H1 (cell line): ENCODE data around the gene TCAP. TPM values are rescaled to one million over a fixed set of nuclear protein-coding genes. Genes with fewer than 3 reads are reported as not detected.

Experiments
- CTCF ChIA-PET: fragments of 300-600 bp; sonication (Branson Sonifier 250); formaldehyde crosslinking; loops from one replicate; lab custom pipeline; 2021; ENCODE audit not compliant: partially characterized antibody; lab: Charles Lee
- POLR2A ChIA-PET: fragments of 300-600 bp; sonication (Branson Sonifier 250); formaldehyde crosslinking; loops from one replicate; lab custom pipeline; 2021; ENCODE audit warnings: inconsistent platforms; ENCODE audit not compliant: partially characterized antibody; lab: Charles Lee
- DNase-seq, 2 experiments: peaks; one replicate each; pipeline versions ENCODE4 v3.0.0 to v3.0.0-alpha.2; 2010 to 2022; ENCODE audit warnings: low spot score in 2 of 2, low read depth in 1 of 2, mixed read lengths in 1 of 2
- FAIRE-seq: peaks from 2 replicates; lab custom pipeline; 2011; peaks lifted over from hg19 to GRCh38; lab: Jason Lieb, UNC
- H2AFZ ChIP-seq: 2 replicates; pipeline ENCODE4 v1.8.1; 2012; ENCODE audit warnings: low read length, inconsistent platforms
- H2AK5ac ChIP-seq: 2 replicates; pipeline ENCODE4 v1.6.1; 2013; ENCODE audit warnings: low read depth, low read length
- H2BK120ac ChIP-seq: replicated peaks from 2 replicates; pipeline ENCODE3; 2013; ENCODE audit warnings: low read depth, low read length, inconsistent platforms
- H2BK12ac ChIP-seq: 2 replicates; pipeline ENCODE4 v1.6.1; 2013; ENCODE audit warnings: low read depth, low read length
- H2BK15ac ChIP-seq: 2 replicates; pipeline ENCODE4 v1.6.1; 2013; ENCODE audit warnings: low read length
- H2BK20ac ChIP-seq: 2 replicates; pipeline ENCODE4 v1.6.1; 2013; ENCODE audit warnings: low read length
- H2BK5ac ChIP-seq: 2 replicates; pipeline ENCODE4 v1.6.1; 2013; ENCODE audit warnings: low read depth, low read length
- H3K14ac ChIP-seq: 2 replicates; pipeline ENCODE4 v1.6.1; 2013; ENCODE audit warnings: inconsistent platforms; ENCODE audit not compliant: insufficient read length
- H3K18ac ChIP-seq: 2 replicates; pipeline ENCODE4 v1.6.1; 2013; ENCODE audit warnings: low read length; ENCODE audit errors: extremely low read depth
- H3K23ac ChIP-seq: 2 replicates; pipeline ENCODE4 v1.6.1; 2013; ENCODE audit warnings: inconsistent platforms; ENCODE audit not compliant: insufficient read length
- H3K23me2 ChIP-seq: 2 replicates; pipeline ENCODE4 v1.6.1; 2013; ENCODE audit warnings: low read depth, low read length
- H3K27ac ChIP-seq: 2 replicates; pipeline ENCODE4 v1.6.1; 2011; ENCODE audit warnings: low read depth, low read length, inconsistent platforms
- H3K27me3 ChIP-seq, 4 experiments: replicated peaks in 1 of 4; 1 replicate in 1 of 4; 2 replicates in 3 of 4; pipeline versions ENCODE4 v1.6.1 to v1.8.1; 2011 to 2013; ENCODE audit warnings: low read length in 3 of 4, mild to moderate bottlenecking in 3 of 4, inconsistent platforms in 2 of 4, mixed read lengths in 2 of 4, moderate library complexity in 1 of 4; ENCODE audit not compliant: control insufficient read depth in 3 of 4, insufficient read depth in 3 of 4; ENCODE audit errors: extremely low read depth in 1 of 4
- H3K36me3 ChIP-seq, 4 experiments: 2 replicates each; pipeline versions ENCODE4 v1.6.1 to v1.8.1; 2011 to 2013; ENCODE audit warnings: mild to moderate bottlenecking in 4 of 4, low read length in 3 of 4, moderate library complexity in 2 of 4, control low read depth in 1 of 4, inconsistent platforms in 1 of 4; ENCODE audit not compliant: insufficient read depth in 4 of 4, control insufficient read depth in 2 of 4
- H3K4ac ChIP-seq: replicated peaks from 2 replicates; pipeline ENCODE3; 2013; ENCODE audit warnings: low read length, low read depth, mixed read lengths, inconsistent platforms; ENCODE audit not compliant: insufficient read length
- H3K4me1 ChIP-seq, 4 experiments: replicated peaks in 1 of 4; 1 replicate in 1 of 4; 2 replicates in 3 of 4; pipeline versions ENCODE4 v1.6.1 to v1.8.1; 2011 to 2013; ENCODE audit warnings: low read length in 3 of 4, inconsistent platforms in 2 of 4, mixed read lengths in 1 of 4; ENCODE audit not compliant: insufficient read depth in 4 of 4, control insufficient read depth in 3 of 4
- H3K4me2 ChIP-seq, 2 experiments: 2 replicates each; pipeline versions ENCODE4 v1.6.1 to v1.8.1; 2011 to 2013; ENCODE audit warnings: low read depth in 2 of 2, low read length in 2 of 2, control low read depth in 1 of 2, inconsistent platforms in 1 of 2, mild to moderate bottlenecking in 1 of 2; ENCODE audit not compliant: insufficient read depth in 1 of 2
- H3K4me3 ChIP-seq, 4 experiments: fragments of 200-600, 300-600 bp in 1 of 4; sonication (generic), shearing (Covaris generic), sonication (Bioruptor Twin) in 1 of 4; 2 replicates each; pipeline versions ENCODE4 v1.5.1 to v1.8.1; 2011 to 2016; ENCODE audit warnings: low read length in 4 of 4, low read depth in 3 of 4, control low read depth in 2 of 4, inconsistent platforms in 2 of 4, mild to moderate bottlenecking in 2 of 4, mixed read lengths in 1 of 4, moderate library complexity in 1 of 4; ENCODE audit not compliant: insufficient read depth in 2 of 4; ENCODE audit errors: extremely low read depth in 1 of 4
- H3K56ac ChIP-seq: replicated peaks from 2 replicates; pipeline ENCODE3; 2013; ENCODE audit warnings: low read depth, mild to moderate bottlenecking, mixed read lengths, low read length, inconsistent platforms; ENCODE audit not compliant: insufficient read length
- H3K79me1 ChIP-seq: 2 replicates; pipeline ENCODE4 v1.6.1; 2013; ENCODE audit warnings: low read depth, low read length, control low read depth
- H3K79me2 ChIP-seq, 2 experiments: 2 replicates each; pipeline versions ENCODE4 v1.6.1 to v1.8.1; 2012 to 2013; ENCODE audit warnings: low read length in 2 of 2, mild to moderate bottlenecking in 2 of 2, inconsistent platforms in 1 of 2; ENCODE audit not compliant: insufficient read depth in 2 of 2, control insufficient read depth in 1 of 2
- H3K9ac ChIP-seq, 4 experiments: replicated peaks in 1 of 4; 1 replicate in 1 of 4; 2 replicates in 3 of 4; pipeline versions ENCODE4 v1.6.1 to v1.8.1; 2011 to 2013; ENCODE audit warnings: low read depth in 3 of 4, low read length in 3 of 4, control low read depth in 2 of 4, mild to moderate bottlenecking in 2 of 4, moderate library complexity in 2 of 4, inconsistent platforms in 1 of 4; ENCODE audit errors: extremely low read depth in 1 of 4
- H3K9me3 ChIP-seq, 2 experiments: 2 replicates each; pipeline versions ENCODE4 v1.6.1 to v1.8.1; 2012 to 2013; ENCODE audit warnings: mild to moderate bottlenecking in 2 of 2, moderate library complexity in 2 of 2, control low read depth in 1 of 2, inconsistent platforms in 1 of 2, low read depth in 1 of 2, low read length in 1 of 2, mixed read lengths in 1 of 2; ENCODE audit not compliant: insufficient read depth in 2 of 2
- H4K20me1 ChIP-seq, 2 experiments: replicated peaks in 1 of 2; 2 replicates each; pipeline versions ENCODE3 to v1.8.1; 2011 to 2013; ENCODE audit warnings: inconsistent platforms in 2 of 2, low read length in 2 of 2, mild to moderate bottlenecking in 1 of 2; ENCODE audit not compliant: insufficient read depth in 2 of 2, control insufficient read depth in 1 of 2
- H4K5ac ChIP-seq: 2 replicates; pipeline ENCODE4 v1.6.1; 2013; ENCODE audit warnings: low read length, low read depth, mixed read lengths, inconsistent platforms; ENCODE audit not compliant: insufficient read length
- H4K8ac ChIP-seq: 2 replicates; pipeline ENCODE4 v1.8.0; 2013; ENCODE audit warnings: mild to moderate bottlenecking, moderate library complexity, low read length, inconsistent platforms; ENCODE audit not compliant: insufficient read depth; ENCODE audit errors: extremely low read depth
- H4K91ac ChIP-seq: replicated peaks from 2 replicates; pipeline ENCODE3; 2013; ENCODE audit warnings: low read length, mixed read lengths, inconsistent platforms; ENCODE audit not compliant: insufficient read length
- CREB1 ChIP-seq: IDR thresholded peaks from 2 replicates; pipeline ENCODE4 v1.6.1; 2012; ENCODE audit warnings: inconsistent platforms
- KDM1A ChIP-seq: fragments of 200-600, 300-600 bp; sonication (generic); IDR thresholded peaks from 2 replicates; pipeline ENCODE4 v1.7.1; 2016; ENCODE audit warnings: mild to moderate bottlenecking, low read length, borderline replicate concordance
- WGBS, 2 experiments: shearing (Covaris generic) in 1 of 2; methylation state at CpG; one replicate each; pipeline versions ENCODE4 v1.1.6 to v1.1.7; 2013 to 2015; ENCODE audit warnings: low lambda C conversion rate in 2 of 2, mixed read lengths in 2 of 2, inconsistent platforms in 1 of 2, low coverage in 1 of 2, missing lambda C conversion rate in 1 of 2; ENCODE audit not compliant: insufficient replicate concordance in 2 of 2, insufficient coverage in 1 of 2, insufficient read length in 1 of 2; ENCODE audit errors: extremely low coverage in 1 of 2, missing lambda C conversion rate in 1 of 2; 5-methylcytosine and 5-hydroxymethylcytosine counted together
- polyA plus RNA-seq, 7 experiments: library from polyadenylated mRNA; depleted of rRNA in 3 of 7; stranded (reverse) in 5 of 7; unstranded in 2 of 7; fragments of >200 nt in 5 of 7; fragments of 200-250 nt in 2 of 7; gene quantifications; 1 replicate in 5 of 7; 2 replicates in 1 of 7; 4 replicates in 1 of 7; pipeline versions ENCODE4 v1.2.1 to v1.2.3, GENCODE V29; 2011 to 2013; ENCODE audit warnings: missing spikeins in 2 of 7, mixed read lengths in 2 of 7
- total RNA-seq: library from RNA; stranded (reverse); fragmentation: NEBNext Ultra II Directional; extraction: Animal tissue kit (Norgen Biotek cat#: 25700); gene quantifications from 2 replicates; pipeline ENCODE4 v1.2.1, GENCODE V29; 2021

Gene TCAP
- total and polyA plus RNA-seq, 2 of the 8 experiments (the other 6 are each of a cell fraction or from before 2014, with no cell fraction given), result 0.82 to 1.4 TPM

GRCh38 chr17:39676198-39676819, 11.2 kb downstream of the TCAP start:
- H2BK120ac ChIP-seq, result no peak overlapping the region
- H2BK15ac ChIP-seq, result no peak overlapping the region
- peak overlapping the region; percentile 41; the same call in 1 of the 2 replicates for H4K8ac ChIP-seq
- no peaks in the 10 kb centered on the region for H3K79me2 ChIP-seq
- no peak overlapping the region for H2BK20ac ChIP-seq
- FAIRE-seq (no peak), DNase-seq (no peak)
- H3K18ac ChIP-seq, result no peak overlapping the region
- no peaks in the 10 kb centered on the region for H4K20me1 ChIP-seq
- H4K5ac ChIP-seq, result no peak overlapping the region
- no peaks in the 10 kb centered on the region for H3K79me1 ChIP-seq
- WGBS, 2 experiments, result 91% methylated on average over 7 of the region's 7 CpGs; no CpG with 5 or more reads in 1 of the 2 experiments
- no peak overlapping the region for H3K4me3 ChIP-seq
- no peak overlapping the region for H2AFZ ChIP-seq
- POLR2A ChIA-PET, result interaction anchor here (0.7 to 38.1 kb wide), 4 partner anchors 1 to 69 kb away, joined by 3 to 708 read pairs (median 356); partner anchors contain the start of genes ERBB2, NEUROD2, PGAP3 and PNMT
- H3K56ac ChIP-seq, result no peak overlapping the region
- no peaks in the 10 kb centered on the region for H3K9me3 ChIP-seq
- no peaks in the 10 kb centered on the region for H3K23me2 ChIP-seq
- no peak overlapping the region for H3K27ac ChIP-seq
- H3K23ac ChIP-seq, result no peak overlapping the region
- TF ChIP-seq CREB1 (no peak), KDM1A (0 out of 2 replicates have a peak, but pooled peaks have one; percentile 14)
- TF ChIP-seq, all 59 proteins: peak for 1
- no peak overlapping the region for H3K4ac ChIP-seq
- no peak overlapping the region for H3K4me2 ChIP-seq
- CTCF ChIA-PET, result interaction anchor here (0.6 to 52.4 kb wide), 6 partner anchors 6 to 77 kb away, joined by 3 to 1885 read pairs (median 7); partner anchors contain the start of genes PNMT, PPP1R1B, STARD3 and TCAP
- peak overlapping the region; percentile 72; the same call in 1 of the 2 replicates for H2AK5ac ChIP-seq
- H3K27me3 ChIP-seq, result peaks cover 0 to 3% (median 0%) of the 10 kb centered on the region in 4 experiments; a peak in 1 of 7 replicates
- H3K36me3 ChIP-seq, result peaks cover 0 to 3% (median 1%) of the 10 kb centered on the region in 4 experiments; a peak in 4 of 8 replicates
- no peak overlapping the region for H2BK5ac ChIP-seq
- no peak overlapping the region for H3K14ac ChIP-seq
- no peak overlapping the region for H2BK12ac ChIP-seq
- no peak overlapping the region for H4K91ac ChIP-seq
- peaks cover 0 to 15% (median 8%) of the 10 kb centered on the region in 4 experiments; a peak in 6 of 7 replicates for H3K4me1 ChIP-seq
- no peak overlapping the region for H3K9ac ChIP-seq
